ENCODE data around the gene MKRN1. TPM values are rescaled to one million over a fixed set of nuclear protein-coding genes. Genes with fewer than 3 reads are reported as not detected.

MKRN1 gene
- total RNA-seq, 1 experiment from 2014 or later: 50.5 TPM

DNA sequence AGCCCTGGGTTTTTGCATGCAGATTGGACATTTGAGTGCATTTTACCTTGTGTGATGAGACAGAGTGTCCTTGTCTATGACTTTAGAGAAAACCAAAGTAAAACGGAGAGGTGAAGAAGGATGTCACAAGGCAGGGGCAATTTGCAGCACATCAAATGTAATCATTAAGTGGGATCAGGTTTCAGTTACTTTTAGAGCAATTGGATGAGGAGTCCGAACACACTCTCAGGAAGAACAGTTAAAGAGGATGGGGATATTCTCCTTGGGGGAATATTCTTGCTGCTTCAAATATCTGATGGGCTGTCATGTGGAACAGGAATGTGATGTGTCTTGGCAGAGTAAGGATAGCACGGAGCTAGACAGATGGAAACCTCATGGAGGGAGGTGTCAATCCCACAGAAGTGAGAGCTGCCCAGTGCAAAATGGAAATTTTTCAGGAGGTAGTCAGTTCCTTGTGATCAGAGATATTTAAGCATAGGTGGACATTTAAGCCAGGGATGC lies 74.7 kb downstream of the MKRN1 start:
- H3K36me3 ChIP-seq: no peaks in the 10 kb centered on the region
- H3K27ac ChIP-seq: no peak overlapping the region
- H3K27me3 ChIP-seq (replicated peaks): 0 out of 2 replicates have a peak, but pooled peaks cover 2% of the 10 kb centered on the region
- DNase-seq (ENCODE audit: low read depth in 1 of 2, low spot score in 2 of 2): no peak
- H3K4me1 ChIP-seq (replicated peaks): no peaks in the 10 kb centered on the region
- H3K9me3 ChIP-seq (replicated peaks): no peaks in the 10 kb centered on the region
- H3K4me3 ChIP-seq: no peak overlapping the region

DNA sequence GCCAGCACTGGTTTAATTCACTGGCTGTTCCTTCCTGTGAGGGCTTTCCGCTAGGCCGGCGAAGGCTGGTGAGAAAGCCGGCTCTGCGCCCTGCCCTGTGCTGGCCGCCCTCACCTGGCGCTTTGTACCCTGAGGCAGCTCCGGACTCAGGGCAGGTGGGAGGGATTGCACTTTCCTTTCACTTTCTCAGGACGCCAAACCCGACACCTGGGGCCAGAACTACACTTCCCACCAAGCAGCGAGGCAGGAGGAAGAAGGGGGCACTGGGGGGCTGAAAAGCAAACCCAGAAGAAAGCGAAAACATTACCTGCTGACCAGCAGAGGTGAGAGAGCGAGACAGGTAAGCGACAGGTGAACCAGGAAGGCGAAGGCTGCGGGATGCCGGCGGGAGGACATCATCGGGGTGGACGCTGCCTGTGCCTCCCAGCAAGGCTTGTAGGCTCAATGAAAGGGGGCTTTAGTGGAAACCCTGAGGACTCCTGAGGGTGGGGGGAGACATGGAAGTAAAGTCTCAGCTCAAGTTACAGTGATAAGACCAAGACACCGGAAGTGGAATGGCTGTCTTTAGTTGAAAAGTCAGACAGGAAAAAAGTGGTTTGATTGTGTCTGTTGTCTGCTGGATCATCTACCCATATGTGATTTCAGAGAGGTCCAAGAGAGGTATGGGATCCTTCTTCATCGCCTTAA lies 75.3 kb downstream of the MKRN1 start, which contains the start of gene RAB19:
Gene RAB19 (plus strand): TSS at position 181 of the 687 bp plus-strand sequence. CDS start 3,589 bp downstream, outside the sequence.
- H3K4me1 ChIP-seq (replicated peaks): no peaks in the 10 kb centered on the region

More for the DNA sequence above, 75.3 kb downstream of the MKRN1 start, which contains the start of gene RAB19:
- H3K36me3 ChIP-seq: no peaks in the 10 kb centered on the region
- H3K27me3 ChIP-seq (replicated peaks): 0 out of 2 replicates have a peak, but pooled peaks cover 2% of the 10 kb centered on the region
- no peaks in the 10 kb centered on the region for H3K9me3 ChIP-seq (replicated peaks)
- no peak within 1 kb of the TSS for H3K4me3 ChIP-seq
- H3K27ac ChIP-seq: no peak within 1 kb of the TSS
- DNase-seq (ENCODE audit: low read depth in 1 of 2, low spot score in 2 of 2): no peak

Other genes starting within 250 kb of the MKRN1 start
- gene SLC37A3, start 81.0 kb downstream of the MKRN1 start, total RNA-seq (2014; rRNA removed; shearing (Covaris generic)): 37.9 and 52.7 TPM in 2 replicates
- not detected in 2 replicates for gene RAB19, start 75.4 kb downstream of the MKRN1 start, total RNA-seq (2014; rRNA removed; shearing (Covaris generic))
- 10.2 and 30.0 TPM in 2 replicates for gene DENND2A, start 161.3 kb upstream of the MKRN1 start, total RNA-seq (2014; rRNA removed; shearing (Covaris generic))
- gene ADCK2, start 193.4 kb upstream of the MKRN1 start, total RNA-seq (2014; rRNA removed; shearing (Covaris generic)): 9.6 and 13.6 TPM in 2 replicates
- 523 and 538 TPM in 2 replicates for gene NDUFB2, start 217.2 kb upstream of the MKRN1 start, total RNA-seq (2014; rRNA removed; shearing (Covaris generic))

Measured in SJSA1 (cell line).